GM23338 (cell line): ENCODE results near the gene KLRF2. TPM values are rescaled to one million over a fixed set of nuclear protein-coding genes. Genes with fewer than 3 reads are reported as not detected.

ENCODE experiments used
- ATAC-seq: fragments of 200-7000 bp; cut with Tn5 transposase; 3 replicates; pipeline ENCODE4 v1.9.1; 2020
- DNase-seq: peaks from one replicate; pipeline ENCODE4 v3.0.0-alpha.2; 2015; ENCODE audit warnings: low spot score
- H2AFZ ChIP-seq: fragments of 200-600 bp; sonication (generic); 2 replicates; pipeline ENCODE4 v1.8.0; 2016; ENCODE audit warnings: antibody characterized with exemption, mild to moderate bottlenecking, moderate library complexity
- H3F3A ChIP-seq: fragments of 200-600 bp; sonication (generic); replicated peaks from 2 replicates; pipeline ENCODE4 v1.8.0; 2017; ENCODE audit warnings: antibody characterized with exemption, mixed run types, low read depth
- H3K27ac ChIP-seq: fragments of 200-600 bp; sonication (generic); 2 replicates; pipeline ENCODE4 v1.6.1; 2016; ENCODE audit warnings: low read depth
- H3K27me3 ChIP-seq: fragments of 200-600 bp; sonication (generic); 2 replicates; pipeline ENCODE4 v1.8.0; 2016; ENCODE audit warnings: mild to moderate bottlenecking, mixed run types, moderate library complexity; ENCODE audit not compliant: insufficient read depth
- H3K36me3 ChIP-seq: fragments of 200-600 bp; sonication (generic); 2 replicates; pipeline ENCODE4 v1.8.0; 2016; ENCODE audit warnings: mild to moderate bottlenecking; ENCODE audit not compliant: insufficient read depth
- H3K4me1 ChIP-seq: fragments of 200-600 bp; sonication (generic); 2 replicates; pipeline ENCODE4 v1.8.0; 2016; ENCODE audit warnings: mild to moderate bottlenecking, moderate library complexity; ENCODE audit not compliant: insufficient read depth
- H3K4me2 ChIP-seq: fragments of 200-600 bp; sonication (generic); 2 replicates; pipeline ENCODE4 v1.7.1; 2017; ENCODE audit warnings: mixed run types
- H3K4me3 ChIP-seq: fragments of 200-600 bp; sonication (generic); 2 replicates; pipeline ENCODE4 v1.6.1; 2016; ENCODE audit warnings: mixed run types
- H3K79me2 ChIP-seq: fragments of 200-600 bp; sonication (generic); replicated peaks from 2 replicates; pipeline ENCODE4 v1.8.0; 2017; ENCODE audit warnings: mild to moderate bottlenecking; ENCODE audit not compliant: insufficient read depth
- H3K9me2 ChIP-seq: fragments of 200-600 bp; sonication (generic); 2 replicates; pipeline ENCODE4 v1.8.0; 2017; ENCODE audit not compliant: insufficient read depth
- H4K20me1 ChIP-seq: fragments of 200-600 bp; sonication (generic); replicated peaks from 2 replicates; pipeline ENCODE4 v1.8.0; 2017; ENCODE audit warnings: mild to moderate bottlenecking; ENCODE audit not compliant: insufficient read depth
- H3K27ac Mint-ChIP-seq: 2 replicates; pipeline ENCODE4 v1.8.0; 2020; ENCODE audit warnings: inconsistent platforms, mild to moderate bottlenecking, moderate library complexity, mixed read lengths
- H3K27me3 Mint-ChIP-seq: 3 replicates; pipeline ENCODE4 v1.8.0; 2022; ENCODE audit warnings: low read depth, mild to moderate bottlenecking, moderate library complexity, mixed read lengths, inconsistent platforms; ENCODE audit not compliant: insufficient read depth, poor library complexity
- H3K36me3 Mint-ChIP-seq: 3 replicates; pipeline ENCODE4 v1.8.0; 2021; ENCODE audit warnings: low read depth, mild to moderate bottlenecking, inconsistent platforms, moderate library complexity, mixed read lengths
- H3K4me1 Mint-ChIP-seq: 3 replicates; pipeline ENCODE4 v1.8.0; 2020; ENCODE audit warnings: mild to moderate bottlenecking, inconsistent platforms, mixed read lengths
- H3K4me3 Mint-ChIP-seq: 3 replicates; pipeline ENCODE4 v1.8.0; 2021; ENCODE audit warnings: moderate library complexity, mild to moderate bottlenecking, inconsistent platforms, mixed read lengths
- H3K9me3 Mint-ChIP-seq: 3 replicates; pipeline ENCODE4 v1.8.0; 2020; ENCODE audit warnings: moderate library complexity, mild to moderate bottlenecking, inconsistent platforms, mixed read lengths
- CREB1 ChIP-seq: fragments of 250-450 bp; sonication (Bioruptor Pico); IDR thresholded peaks from 2 replicates; pipeline ENCODE4 v1.5.0; 2020; ENCODE audit warnings: low read depth, mild to moderate bottlenecking, moderate library complexity
- EZH2 ChIP-seq: fragments of 200-600 bp; sonication (generic); IDR thresholded peaks from one replicate; pipeline ENCODE4 v1.8.0; 2017; ENCODE audit warnings: antibody characterized with exemption, mild to moderate bottlenecking, low read depth; ENCODE audit not compliant: unreplicated experiment
- NANOG ChIP-seq: IDR thresholded peaks from 2 replicates; pipeline ENCODE4 v1.6.1; 2016; ENCODE audit warnings: antibody characterized with exemption, borderline replicate concordance
- POLR2AphosphoS5 ChIP-seq: IDR thresholded peaks from 2 replicates; pipeline ENCODE4 v1.6.1; 2016; ENCODE audit warnings: antibody characterized with exemption, low read depth
- STAT1 ChIP-seq: IDR thresholded peaks from one replicate; pipeline ENCODE4 v1.6.1; 2016; ENCODE audit warnings: antibody characterized with exemption; ENCODE audit not compliant: unreplicated experiment
- ZNF114 ChIP-seq: fragments of 250-450 bp; sonication (Bioruptor Pico); IDR thresholded peaks from 2 replicates; pipeline ENCODE4 v1.5.0; 2020; ENCODE audit warnings: mild to moderate bottlenecking, moderate library complexity
- ZNF331 ChIP-seq: fragments of 250-450 bp; sonication (Bioruptor Pico); IDR thresholded peaks from 2 replicates; pipeline ENCODE4 v1.5.0; 2020; ENCODE audit warnings: low read depth, mild to moderate bottlenecking, moderate library complexity
- polyA plus RNA-seq: library from polyadenylated mRNA; unstranded; fragments of >200 nt; fragmentation: Nextera tagmentation; extraction: Ambion mirVana; gene quantifications from 2 replicates; pipeline ENCODE4 v1.2.1, GENCODE V29; 2016
- total RNA-seq: library from RNA; depleted of rRNA; stranded (reverse); fragments of >200 nt; shearing (Covaris generic); gene quantifications from 2 replicates; pipeline ENCODE4 v1.2.3, GENCODE V29; 2014
- TF ChIP-seq, protein P1 (sequence below): IDR thresholded peaks from 2 replicates; pipeline ENCODE4 v1.6.1; 2016; ENCODE audit warnings: antibody characterized with exemption
- TF ChIP-seq, protein P2 (sequence below): fragments of 250-450 bp; sonication (Bioruptor Pico); IDR thresholded peaks from 2 replicates; pipeline ENCODE4 v1.5.0; 2020; ENCODE audit warnings: mild to moderate bottlenecking, moderate library complexity
- TF ChIP-seq, protein P3 (sequence below): IDR thresholded peaks from one replicate; pipeline ENCODE4 v1.6.1; 2018; ENCODE audit warnings: antibody characterized with exemption; ENCODE audit not compliant: unreplicated experiment

KLRF2 gene
- total and polyA plus RNA-seq, 2 experiments from 2014 or later, result not detected

DNA sequence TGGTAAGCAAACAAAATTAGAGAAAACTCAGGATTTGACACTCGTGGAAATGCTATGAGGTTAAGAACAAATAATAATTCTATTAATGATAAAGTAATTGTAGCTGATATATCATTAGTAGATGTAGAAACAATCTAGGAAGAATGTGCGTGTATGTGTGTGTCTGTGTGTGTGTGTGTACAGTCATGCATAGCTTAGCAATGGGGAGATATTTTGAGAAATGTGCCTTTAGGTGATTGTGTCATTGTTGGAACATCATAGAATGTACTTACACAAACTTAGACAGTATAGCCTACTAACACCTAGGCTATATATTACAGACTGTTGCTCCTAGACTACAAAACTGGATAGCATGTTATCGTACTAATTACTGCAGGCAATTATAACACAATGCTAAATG is 45.6 kb downstream of the KLRF2 start:
- no peaks in the 10 kb centered on the region for H3F3A ChIP-seq
- Mint-ChIP-seq H3K4me3 (no peak overlapping the region), H3K27ac (no peak overlapping the region), H3K9me3 (no peaks in the 10 kb centered on the region), H3K4me1 (peaks cover 2% of the 10 kb centered on the region; the same call in 1 of the 3 replicates), H3K36me3 (no peaks in the 10 kb centered on the region), H3K27me3 (peaks cover 2% of the 10 kb centered on the region)
- no peaks in the 10 kb centered on the region for H3K9me2 ChIP-seq
- no peak for ATAC-seq
- no peaks in the 10 kb centered on the region for H3K79me2 ChIP-seq
- no peaks in the 10 kb centered on the region for H3K27me3 ChIP-seq
- no peak overlapping the region for H2AFZ ChIP-seq
- no peaks in the 10 kb centered on the region for H3K36me3 ChIP-seq
- TF ChIP-seq, protein P1, sequence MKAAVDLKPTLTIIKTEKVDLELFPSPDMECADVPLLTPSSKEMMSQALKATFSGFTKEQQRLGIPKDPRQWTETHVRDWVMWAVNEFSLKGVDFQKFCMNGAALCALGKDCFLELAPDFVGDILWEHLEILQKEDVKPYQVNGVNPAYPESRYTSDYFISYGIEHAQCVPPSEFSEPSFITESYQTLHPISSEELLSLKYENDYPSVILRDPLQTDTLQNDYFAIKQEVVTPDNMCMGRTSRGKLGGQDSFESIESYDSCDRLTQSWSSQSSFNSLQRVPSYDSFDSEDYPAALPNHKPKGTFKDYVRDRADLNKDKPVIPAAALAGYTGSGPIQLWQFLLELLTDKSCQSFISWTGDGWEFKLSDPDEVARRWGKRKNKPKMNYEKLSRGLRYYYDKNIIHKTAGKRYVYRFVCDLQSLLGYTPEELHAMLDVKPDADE, result no peak
- TF ChIP-seq ZNF114 (CRISPR knock-in tag), result no peak
- TF ChIP-seq NANOG, result no peak
- no peak for TF ChIP-seq POLR2AphosphoS5
- TF ChIP-seq, protein P2, sequence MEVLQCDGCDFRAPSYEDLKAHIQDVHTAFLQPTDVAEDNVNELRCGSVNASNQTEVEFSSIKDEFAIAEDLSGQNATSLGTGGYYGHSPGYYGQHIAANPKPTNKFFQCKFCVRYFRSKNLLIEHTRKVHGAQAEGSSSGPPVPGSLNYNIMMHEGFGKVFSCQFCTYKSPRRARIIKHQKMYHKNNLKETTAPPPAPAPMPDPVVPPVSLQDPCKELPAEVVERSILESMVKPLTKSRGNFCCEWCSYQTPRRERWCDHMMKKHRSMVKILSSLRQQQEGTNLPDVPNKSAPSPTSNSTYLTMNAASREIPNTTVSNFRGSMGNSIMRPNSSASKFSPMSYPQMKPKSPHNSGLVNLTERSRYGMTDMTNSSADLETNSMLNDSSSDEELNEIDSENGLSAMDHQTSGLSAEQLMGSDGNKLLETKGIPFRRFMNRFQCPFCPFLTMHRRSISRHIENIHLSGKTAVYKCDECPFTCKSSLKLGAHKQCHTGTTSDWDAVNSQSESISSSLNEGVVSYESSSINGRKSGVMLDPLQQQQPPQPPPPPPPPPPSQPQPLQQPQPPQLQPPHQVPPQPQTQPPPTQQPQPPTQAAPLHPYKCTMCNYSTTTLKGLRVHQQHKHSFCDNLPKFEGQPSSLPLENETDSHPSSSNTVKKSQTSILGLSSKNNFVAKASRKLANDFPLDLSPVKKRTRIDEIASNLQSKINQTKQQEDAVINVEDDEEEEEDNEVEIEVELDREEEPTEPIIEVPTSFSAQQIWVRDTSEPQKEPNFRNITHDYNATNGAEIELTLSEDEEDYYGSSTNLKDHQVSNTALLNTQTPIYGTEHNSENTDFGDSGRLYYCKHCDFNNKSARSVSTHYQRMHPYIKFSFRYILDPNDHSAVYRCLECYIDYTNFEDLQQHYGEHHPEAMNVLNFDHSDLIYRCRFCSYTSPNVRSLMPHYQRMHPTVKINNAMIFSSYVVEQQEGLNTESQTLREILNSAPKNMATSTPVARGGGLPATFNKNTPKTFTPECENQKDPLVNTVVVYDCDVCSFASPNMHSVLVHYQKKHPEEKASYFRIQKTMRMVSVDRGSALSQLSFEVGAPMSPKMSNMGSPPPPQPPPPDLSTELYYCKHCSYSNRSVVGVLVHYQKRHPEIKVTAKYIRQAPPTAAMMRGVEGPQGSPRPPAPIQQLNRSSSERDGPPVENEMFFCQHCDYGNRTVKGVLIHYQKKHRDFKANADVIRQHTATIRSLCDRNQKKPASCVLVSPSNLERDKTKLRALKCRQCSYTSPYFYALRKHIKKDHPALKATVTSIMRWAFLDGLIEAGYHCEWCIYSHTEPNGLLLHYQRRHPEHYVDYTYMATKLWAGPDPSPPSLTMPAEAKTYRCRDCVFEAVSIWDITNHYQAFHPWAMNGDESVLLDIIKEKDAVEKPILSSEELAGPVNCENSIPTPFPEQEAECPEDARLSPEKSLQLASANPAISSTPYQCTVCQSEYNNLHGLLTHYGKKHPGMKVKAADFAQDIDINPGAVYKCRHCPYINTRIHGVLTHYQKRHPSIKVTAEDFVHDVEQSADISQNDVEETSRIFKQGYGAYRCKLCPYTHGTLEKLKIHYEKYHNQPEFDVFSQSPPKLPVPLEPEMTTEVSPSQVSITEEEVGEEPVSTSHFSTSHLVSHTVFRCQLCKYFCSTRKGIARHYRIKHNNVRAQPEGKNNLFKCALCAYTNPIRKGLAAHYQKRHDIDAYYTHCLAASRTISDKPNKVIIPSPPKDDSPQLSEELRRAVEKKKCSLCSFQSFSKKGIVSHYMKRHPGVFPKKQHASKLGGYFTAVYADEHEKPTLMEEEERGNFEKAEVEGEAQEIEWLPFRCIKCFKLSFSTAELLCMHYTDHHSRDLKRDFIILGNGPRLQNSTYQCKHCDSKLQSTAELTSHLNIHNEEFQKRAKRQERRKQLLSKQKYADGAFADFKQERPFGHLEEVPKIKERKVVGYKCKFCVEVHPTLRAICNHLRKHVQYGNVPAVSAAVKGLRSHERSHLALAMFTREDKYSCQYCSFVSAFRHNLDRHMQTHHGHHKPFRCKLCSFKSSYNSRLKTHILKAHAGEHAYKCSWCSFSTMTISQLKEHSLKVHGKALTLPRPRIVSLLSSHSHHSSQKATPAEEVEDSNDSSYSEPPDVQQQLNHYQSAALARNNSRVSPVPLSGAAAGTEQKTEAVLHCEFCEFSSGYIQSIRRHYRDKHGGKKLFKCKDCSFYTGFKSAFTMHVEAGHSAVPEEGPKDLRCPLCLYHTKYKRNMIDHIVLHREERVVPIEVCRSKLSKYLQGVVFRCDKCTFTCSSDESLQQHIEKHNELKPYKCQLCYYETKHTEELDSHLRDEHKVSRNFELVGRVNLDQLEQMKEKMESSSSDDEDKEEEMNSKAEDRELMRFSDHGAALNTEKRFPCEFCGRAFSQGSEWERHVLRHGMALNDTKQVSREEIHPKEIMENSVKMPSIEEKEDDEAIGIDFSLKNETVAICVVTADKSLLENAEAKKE (CRISPR knock-in tag), result no peak
- TF ChIP-seq STAT1, result no peak
- TF ChIP-seq, protein P3, sequence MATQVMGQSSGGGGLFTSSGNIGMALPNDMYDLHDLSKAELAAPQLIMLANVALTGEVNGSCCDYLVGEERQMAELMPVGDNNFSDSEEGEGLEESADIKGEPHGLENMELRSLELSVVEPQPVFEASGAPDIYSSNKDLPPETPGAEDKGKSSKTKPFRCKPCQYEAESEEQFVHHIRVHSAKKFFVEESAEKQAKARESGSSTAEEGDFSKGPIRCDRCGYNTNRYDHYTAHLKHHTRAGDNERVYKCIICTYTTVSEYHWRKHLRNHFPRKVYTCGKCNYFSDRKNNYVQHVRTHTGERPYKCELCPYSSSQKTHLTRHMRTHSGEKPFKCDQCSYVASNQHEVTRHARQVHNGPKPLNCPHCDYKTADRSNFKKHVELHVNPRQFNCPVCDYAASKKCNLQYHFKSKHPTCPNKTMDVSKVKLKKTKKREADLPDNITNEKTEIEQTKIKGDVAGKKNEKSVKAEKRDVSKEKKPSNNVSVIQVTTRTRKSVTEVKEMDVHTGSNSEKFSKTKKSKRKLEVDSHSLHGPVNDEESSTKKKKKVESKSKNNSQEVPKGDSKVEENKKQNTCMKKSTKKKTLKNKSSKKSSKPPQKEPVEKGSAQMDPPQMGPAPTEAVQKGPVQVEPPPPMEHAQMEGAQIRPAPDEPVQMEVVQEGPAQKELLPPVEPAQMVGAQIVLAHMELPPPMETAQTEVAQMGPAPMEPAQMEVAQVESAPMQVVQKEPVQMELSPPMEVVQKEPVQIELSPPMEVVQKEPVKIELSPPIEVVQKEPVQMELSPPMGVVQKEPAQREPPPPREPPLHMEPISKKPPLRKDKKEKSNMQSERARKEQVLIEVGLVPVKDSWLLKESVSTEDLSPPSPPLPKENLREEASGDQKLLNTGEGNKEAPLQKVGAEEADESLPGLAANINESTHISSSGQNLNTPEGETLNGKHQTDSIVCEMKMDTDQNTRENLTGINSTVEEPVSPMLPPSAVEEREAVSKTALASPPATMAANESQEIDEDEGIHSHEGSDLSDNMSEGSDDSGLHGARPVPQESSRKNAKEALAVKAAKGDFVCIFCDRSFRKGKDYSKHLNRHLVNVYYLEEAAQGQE, result no peak
- TF ChIP-seq CREB1 (CRISPR knock-in tag), result no peak
- TF ChIP-seq ZNF331, result no peak
- no peak for TF ChIP-seq EZH2
- no peak overlapping the region for H3K27ac ChIP-seq
- no peak overlapping the region for H3K4me2 ChIP-seq
- no peak overlapping the region for H3K4me3 ChIP-seq
- H3K4me1 ChIP-seq, result no peaks in the 10 kb centered on the region
- DNase-seq, result no peak
- H4K20me1 ChIP-seq, result no peaks in the 10 kb centered on the region
